ENCODE results near the gene JAZF1. TPM values are rescaled to one million over a fixed set of nuclear protein-coding genes. Genes with fewer than 3 reads are reported as not detected.

Gene JAZF1
- total RNA-seq, 1 experiment from 2014 or later = 9.1 TPM

- no peak overlapping the region for H3K56ac ChIP-seq (ENCODE audit: insufficient read length, low read depth, low read length)
- no CpG with 5 or more reads among the region's 5 CpGs for WGBS (ENCODE audit: extremely low coverage, insufficient read length, low lambda C conversion rate)
- H3K4ac ChIP-seq (ENCODE audit: low read depth, low read length) = no peak overlapping the region
- H4K20me1 ChIP-seq (ENCODE audit: control insufficient read depth, insufficient read depth, insufficient read length) = no peaks in the 10 kb centered on the region
- no peaks in the 10 kb centered on the region for H3K27me3 ChIP-seq (ENCODE audit: insufficient read depth, low read length)
- no peak overlapping the region for H4K5ac ChIP-seq (ENCODE audit: insufficient read length, low read depth, low read length)
- no peak overlapping the region for H2BK12ac ChIP-seq (ENCODE audit: insufficient read length, low read depth, low read length)
- H2BK120ac ChIP-seq (ENCODE audit: low read depth, low read length, poor library complexity, severe bottlenecking) = no peak overlapping the region
- H3K14ac ChIP-seq (ENCODE audit: insufficient read depth, low read length) = no peak overlapping the region; the same call in 1 of the 2 replicates
- no peak overlapping the region for H2BK5ac ChIP-seq (ENCODE audit: insufficient read length, low read length)
- no peak overlapping the region for H3K18ac ChIP-seq (ENCODE audit: insufficient read length, low read depth, low read length)
- no peak for TF ChIP-seq CTCF (conservative IDR thresholded peaks at IDR 0.05)
- H4K8ac ChIP-seq (replicated peaks; ENCODE audit: insufficient read length, low read depth, low read length) = no peak overlapping the region
- H3K79me1 ChIP-seq (ENCODE audit: insufficient read depth, low read depth, low read length, poor library complexity, severe bottlenecking) = no peaks in the 10 kb centered on the region
- Mint-ChIP-seq H3K27me3 (ENCODE audit: low read depth) (no peaks in the 10 kb centered on the region), H3K4me1 (peaks cover 30 to 31% of the 10 kb centered on the region in 2 experiments), H3K4me3 (no peak overlapping the region), H3K9me3 (no peaks in the 10 kb centered on the region), H3K27ac (no peak overlapping the region), H3K36me3 (ENCODE audit: insufficient read depth in 1 of 3, low read depth in 3 of 3) (no peaks in the 10 kb centered on the region; a peak in 1 of 7 replicates)
- 0 out of 2 replicates have a peak, but pooled peaks cover 6% of the 10 kb centered on the region for H3K4me1 ChIP-seq (ENCODE audit: insufficient read depth, low read length)
- no peaks in the 10 kb centered on the region for H3K79me2 ChIP-seq (ENCODE audit: insufficient read depth, low read length)
- no peaks in the 10 kb centered on the region for H3K23me2 ChIP-seq (ENCODE audit: insufficient read length, low read depth, low read length, poor library complexity, severe bottlenecking)
- H2AK5ac ChIP-seq (ENCODE audit: insufficient read length, low read length) = no peak overlapping the region
- H2AFZ ChIP-seq (ENCODE audit: low read length) = no peak overlapping the region
- no peak overlapping the region for H3K9ac ChIP-seq (ENCODE audit: extremely low read depth, insufficient read length, low read length)
- H3K4me2 ChIP-seq (ENCODE audit: insufficient read depth, insufficient read length, low read length) = no peak overlapping the region
- H3K27ac ChIP-seq (ENCODE audit: insufficient read length, low read depth, low read length) = no peak overlapping the region
- H3K9me3 ChIP-seq (ENCODE audit: control insufficient read depth, low read depth, low read length) = no peaks in the 10 kb centered on the region
- H4K91ac ChIP-seq (ENCODE audit: insufficient read length, low read depth, low read length) = no peak overlapping the region
- H2BK20ac ChIP-seq (ENCODE audit: low read depth, low read length, poor library complexity, severe bottlenecking) = no peak overlapping the region
- no peak overlapping the region for H3K23ac ChIP-seq (ENCODE audit: insufficient read length, low read depth, low read length)
- H2BK15ac ChIP-seq (ENCODE audit: low read depth, low read length) = no peak overlapping the region
- no peak overlapping the region for H3T11ph ChIP-seq (ENCODE audit: low read length)
- DNase-seq = no peak
Observed at GRCh38 chr7:27870595-27870994, 310.0 kb downstream of the JAZF1 start.
